ENCODE data around the gene ATP2C1. TPM values are rescaled to one million over a fixed set of nuclear protein-coding genes. Genes with fewer than 3 reads are reported as not detected.

ATP2C1 gene
- total and polyA plus RNA-seq, 2 experiments from 2014 or later: 28.1 to 75.7 TPM

GRCh38 chr3:131053043-131053859 lies 159.4 kb downstream of the ATP2C1 start:
- Histone ChIP-seq H4K20me1 (replicated peaks; ENCODE audit: insufficient read depth) (no peaks in the 10 kb centered on the region), H3K4me3 (no peak overlapping the region), H3F3A (replicated peaks; ENCODE audit: low read depth) (no peaks in the 10 kb centered on the region), H3K9me2 (ENCODE audit: insufficient read depth) (no peaks in the 10 kb centered on the region), H2AFZ (no peak overlapping the region), H3K4me2 (no peak overlapping the region), H3K27me3 (ENCODE audit: insufficient read depth) (no peaks in the 10 kb centered on the region), H3K27ac (ENCODE audit: low read depth) (no peak overlapping the region), H3K79me2 (replicated peaks; ENCODE audit: insufficient read depth) (no peaks in the 10 kb centered on the region), H3K4me1 (ENCODE audit: insufficient read depth) (no peaks in the 10 kb centered on the region), H3K36me3 (ENCODE audit: insufficient read depth) (no peaks in the 10 kb centered on the region)
- Mint-ChIP-seq H3K4me1 (no peaks in the 10 kb centered on the region; the same call in 2 of the 3 replicates), H3K4me3 (no peak overlapping the region), H3K36me3 (ENCODE audit: low read depth) (no peaks in the 10 kb centered on the region), H3K27me3 (ENCODE audit: insufficient read depth, low read depth, poor library complexity) (no peaks in the 10 kb centered on the region), H3K9me3 (no peaks in the 10 kb centered on the region), H3K27ac (no peak overlapping the region)
- ATAC-seq: no peak
- no peak for TF ChIP-seq ETS1 (IDR thresholded peaks at IDR 0.05)
- TF ChIP-seq CTCF (conservative IDR thresholded peaks at IDR 0.05; ENCODE audit: low read depth in 2 of 2): peak in 1 of 2 experiments; percentile 42; a peak in 2 of 4 replicates
- DNase-seq (ENCODE audit: low spot score): no peak

Small RNAs within 50 kb of the gene (small RNA-seq; reads per million reads assigned to genes)
- not detected for gene RF00019 (ENCODE audit: low replicate concordance)

Other genes starting within 250 kb of the ATP2C1 start
- 47.5 and 65.1 TPM in 2 replicates for gene PIK3R4, start 147.3 kb upstream of the ATP2C1 start, total RNA-seq (2014; rRNA removed; shearing (Covaris generic))
- 48.8 and 61.4 TPM in 2 replicates for gene PIK3R4, start 147.3 kb upstream of the ATP2C1 start, polyA plus RNA-seq (2016; fragmentation: Nextera tagmentation; extraction: Ambion mirVana)
- 4.8 and 8.9 TPM in 2 replicates for gene ASTE1, start 132.7 kb downstream of the ATP2C1 start, total RNA-seq (2014; rRNA removed; shearing (Covaris generic))
- gene ASTE1, start 132.7 kb downstream of the ATP2C1 start, polyA plus RNA-seq (2016; fragmentation: Nextera tagmentation; extraction: Ambion mirVana): 3.9 and 4.9 TPM in 2 replicates
- gene NEK11, start 132.8 kb downstream of the ATP2C1 start, total RNA-seq (2014; rRNA removed; shearing (Covaris generic)): 0.80 and 3.7 TPM in 2 replicates
- gene NEK11, start 132.8 kb downstream of the ATP2C1 start, polyA plus RNA-seq (2016; fragmentation: Nextera tagmentation; extraction: Ambion mirVana): 1.1 TPM in 2 replicates

Data from GM23338 (cell line).